Epithelial cell of prostate (primary cell): ENCODE results near the gene CHRDL2.

Source experiments
- DNase-seq: peaks from one replicate; pipeline ENCODE4 v3.0.0-alpha.2; 2011; ENCODE audit warnings: low read depth, low spot score
- H3K27ac ChIP-seq: fragments of 450-650 bp; 2 replicates; pipeline ENCODE4 v1.5.1; 2017; ENCODE audit warnings: mild to moderate bottlenecking

CHRDL2 gene

DNA sequence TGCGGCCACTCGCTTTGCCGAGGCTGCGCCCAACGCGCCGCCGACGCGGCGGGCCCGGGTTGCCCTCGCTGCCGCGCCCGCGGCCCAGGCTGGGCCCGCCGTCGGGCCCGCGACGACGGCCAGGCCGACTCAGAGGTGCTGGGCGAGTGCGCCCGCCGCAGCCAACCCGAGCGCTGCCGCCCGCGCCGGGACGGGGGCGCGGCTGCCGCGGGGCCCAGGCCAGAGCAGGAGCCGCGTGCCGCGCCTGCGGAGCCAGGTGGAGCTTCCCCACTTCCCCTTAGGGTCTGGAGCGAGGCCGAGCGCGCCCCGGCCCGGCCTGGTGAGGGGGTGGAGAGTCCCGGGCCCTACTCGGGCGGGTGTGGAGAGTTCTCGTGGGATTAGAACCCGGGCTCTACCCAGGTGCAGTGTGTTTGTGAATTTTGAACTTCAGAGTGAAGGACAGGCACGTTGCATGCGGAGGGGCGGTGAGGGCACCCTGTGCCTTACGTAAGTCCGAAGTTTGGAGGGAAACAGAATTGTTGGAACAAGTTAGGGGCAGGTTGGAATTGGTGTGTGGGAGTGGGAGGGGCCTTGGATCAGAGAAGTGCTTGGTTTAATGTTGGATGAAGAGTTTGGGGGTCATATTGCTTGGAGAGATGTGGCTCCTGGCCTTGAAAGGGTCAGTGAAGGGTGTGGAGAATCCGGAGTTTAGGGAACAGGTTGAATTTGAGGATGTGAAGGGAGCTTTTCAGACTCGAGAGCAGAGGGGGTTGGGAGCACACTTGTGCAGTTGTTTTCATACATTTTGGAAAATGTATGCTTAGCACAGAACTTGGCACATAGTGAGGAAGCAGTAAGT is 18.1 kb upstream of the CHRDL2 start:
- no peak for DNase-seq
- H3K27ac ChIP-seq = peak overlapping the region; percentile 89

- DNase-seq = peak; percentile 86
- H3K27ac ChIP-seq = peak within 1 kb of the TSS; percentile 89
Observed at GRCh38 chr11:74748211-74749126, 17.2 kb upstream of the CHRDL2 start, which contains the start of gene RNF169. Gene RNF169 (plus strand): TSS chr11:74748849. CDS start chr11:74748881, 32 bp downstream.

GRCh38 chr11:74746868-74747267 is 15.6 kb upstream of the CHRDL2 start:
- H3K27ac ChIP-seq = no peak overlapping the region
- no peak for DNase-seq

- H3K27ac ChIP-seq = no peak overlapping the region
- no peak for DNase-seq
Observed at GRCh38 chr11:74744277-74744676, 13.1 kb upstream of the CHRDL2 start.

DNA sequence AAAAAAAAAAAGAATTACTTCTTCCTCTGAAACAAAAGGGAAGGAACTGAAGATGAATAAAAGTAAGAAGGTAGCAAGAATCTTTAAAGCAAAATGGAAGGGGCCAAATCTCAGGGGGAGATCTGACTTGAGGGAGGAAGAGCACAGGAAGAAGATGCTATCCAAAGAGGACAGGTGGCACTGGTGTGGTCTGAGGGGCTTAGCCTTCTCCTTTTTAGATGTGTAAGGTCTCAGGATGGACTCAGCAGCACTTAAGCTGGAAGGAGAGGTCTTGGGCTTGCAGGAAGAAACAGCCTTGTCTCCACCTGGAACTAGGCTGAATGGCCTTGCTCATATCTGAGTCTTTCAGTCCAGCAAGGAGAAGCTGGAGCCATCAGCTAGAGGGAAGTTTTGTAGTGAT is 12.4 kb upstream of the CHRDL2 start:
- no peak overlapping the region for H3K27ac ChIP-seq
- DNase-seq = no peak

GRCh38 chr11:74742070-74742469 is 10.8 kb upstream of the CHRDL2 start:
- H3K27ac ChIP-seq = no peak overlapping the region
- no peak for DNase-seq

- peak; percentile 12 for DNase-seq
- no peak overlapping the region for H3K27ac ChIP-seq
Observed at GRCh38 chr11:74739546-74740270, 8.5 kb upstream of the CHRDL2 start.

- no peak for DNase-seq
- no peak overlapping the region for H3K27ac ChIP-seq
Observed at GRCh38 chr11:74736031-74736430, 4.8 kb upstream of the CHRDL2 start.

GRCh38 chr11:74735365-74735928 is 4.2 kb upstream of the CHRDL2 start:
- no peak for DNase-seq
- H3K27ac ChIP-seq = no peak overlapping the region

DNA sequence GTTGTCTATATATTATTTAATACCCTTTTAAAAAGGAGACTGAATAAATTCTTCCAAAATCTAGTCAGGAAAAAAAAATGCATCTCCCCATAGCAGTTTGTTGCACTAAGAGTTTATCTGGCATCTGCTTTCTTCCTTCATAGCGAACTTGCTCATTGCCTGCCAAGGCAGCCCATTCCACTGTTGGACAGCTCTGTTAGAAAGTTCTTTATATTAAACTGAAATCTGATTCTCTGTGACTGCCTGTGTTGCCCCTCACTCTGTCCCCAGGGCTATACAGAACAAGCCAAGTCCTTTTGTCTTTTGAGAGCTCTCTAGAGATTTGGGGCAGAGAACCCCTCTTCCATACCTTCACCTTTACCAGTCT is 3.3 kb upstream of the CHRDL2 start:
- no peak overlapping the region for H3K27ac ChIP-seq
- no peak for DNase-seq

GRCh38 chr11:74730571-74731260 is 510 bp downstream of the CHRDL2 start:
- no peak overlapping the region for H3K27ac ChIP-seq
- no peak for DNase-seq

DNA sequence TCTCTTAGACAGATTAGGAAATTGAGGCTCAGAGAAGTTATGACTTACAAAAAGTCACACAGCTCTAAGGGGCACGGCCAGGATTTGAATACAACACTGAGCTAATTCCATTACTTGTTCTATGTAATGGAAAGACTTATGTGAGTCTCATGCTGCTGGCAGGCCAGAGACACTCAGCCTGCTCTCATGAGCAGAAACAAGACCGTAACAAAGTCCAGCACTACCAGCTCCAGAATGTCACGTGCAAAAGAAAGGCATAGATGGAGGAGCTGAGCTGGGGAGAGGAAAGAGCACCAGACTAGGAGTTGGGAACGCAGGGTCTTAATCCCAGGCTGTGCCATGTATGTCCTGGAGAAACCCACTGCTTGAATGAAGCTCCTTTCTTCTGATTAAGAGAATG is 1.8 kb downstream of the CHRDL2 start:
- no peak overlapping the region for H3K27ac ChIP-seq
- DNase-seq = no peak

- no peak overlapping the region for H3K27ac ChIP-seq
- DNase-seq = peak; percentile 10
Observed at GRCh38 chr11:74726547-74727182, 4.6 kb downstream of the CHRDL2 start.

DNA sequence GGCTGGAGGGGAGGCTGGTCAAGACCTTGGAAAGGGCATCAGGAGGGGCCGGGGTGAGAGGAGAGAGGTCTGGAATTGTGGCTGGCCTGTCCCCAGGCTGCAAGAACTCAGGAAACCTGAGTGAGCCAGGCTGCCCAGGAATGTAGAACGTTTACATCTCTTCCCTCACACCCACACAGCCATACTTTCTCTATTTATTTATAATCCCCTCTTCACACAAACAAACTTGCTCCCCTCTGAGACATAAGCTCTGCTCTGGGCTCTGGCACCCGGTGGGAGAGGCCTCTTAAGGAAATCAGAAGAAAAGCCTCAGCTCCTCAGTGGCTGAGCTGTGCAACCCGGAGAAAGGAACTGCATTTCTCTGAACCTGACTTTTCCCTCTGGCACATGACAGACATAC is 5.5 kb downstream of the CHRDL2 start:
- no peak for DNase-seq
- no peak overlapping the region for H3K27ac ChIP-seq

- DNase-seq = no peak
- no peak overlapping the region for H3K27ac ChIP-seq
Observed at GRCh38 chr11:74723511-74723910, 7.7 kb downstream of the CHRDL2 start.

DNA sequence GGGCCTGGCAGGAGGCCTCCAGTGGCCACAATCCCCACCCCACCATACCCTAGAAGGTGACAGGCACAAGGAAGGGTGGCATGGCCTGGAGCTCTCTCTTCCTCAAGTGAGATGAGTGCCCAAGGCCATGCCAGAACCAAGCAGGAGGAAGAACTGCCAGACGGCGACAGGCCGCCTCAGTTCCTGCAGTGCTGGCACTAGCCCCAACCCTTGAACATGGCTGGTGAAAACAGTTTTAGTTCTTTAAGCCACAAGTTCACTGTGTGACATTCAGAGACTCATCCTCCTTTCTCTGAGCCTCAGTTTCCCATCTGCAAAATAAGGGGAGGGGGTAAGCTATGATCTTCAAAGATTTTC is 9.8 kb downstream of the CHRDL2 start:
- DNase-seq = no peak
- H3K27ac ChIP-seq = no peak overlapping the region

GRCh38 chr11:74720596-74721478 is 10.4 kb downstream of the CHRDL2 start:
- DNase-seq = no peak
- H3K27ac ChIP-seq = no peak overlapping the region

GRCh38 chr11:74719011-74719410 is 12.2 kb downstream of the CHRDL2 start:
- no peak overlapping the region for H3K27ac ChIP-seq
- DNase-seq = no peak
